SK-N-SH treated with all-trans-retinoic acid at 6 μM for 48 hours (cell line): ENCODE data around the gene CACNA1C.

Experiments
- ATAC-seq: fragments of 200-7000 bp; cut with Tn5 transposase; 3 replicates; pipeline ENCODE4 v1.9.1; 2020; ENCODE audit warnings: mild to moderate bottlenecking, moderate library complexity
- ARNTL ChIP-seq: fragments of 450-650 bp; formaldehyde crosslinking; IDR thresholded peaks from 2 replicates; pipeline ENCODE4 v1.5.0; 2020; ENCODE audit warnings: low read depth, mild to moderate bottlenecking, moderate library complexity, borderline replicate concordance
- BACH2 ChIP-seq: fragments of 250-450 bp; sonication (Bioruptor Pico); IDR thresholded peaks from 2 replicates; pipeline ENCODE4 v1.9.0; 2021; ENCODE audit warnings: mild to moderate bottlenecking, borderline replicate concordance
- CREB5 ChIP-seq: fragments of 250-450 bp; sonication (Bioruptor Pico); IDR thresholded peaks from 2 replicates; pipeline ENCODE4 v1.5.1; 2020; ENCODE audit warnings: low read depth, mild to moderate bottlenecking, moderate library complexity
- CSDC2 ChIP-seq: fragments of 250-450 bp; sonication (Bioruptor Pico); IDR thresholded peaks from 2 replicates; pipeline ENCODE4 v1.5.0; 2020; ENCODE audit warnings: mild to moderate bottlenecking, moderate library complexity
- CSRNP3 ChIP-seq: fragments of 250-450 bp; sonication (Bioruptor Pico); IDR thresholded peaks from 2 replicates; pipeline ENCODE4 v1.5.1; 2021; ENCODE audit warnings: mild to moderate bottlenecking, moderate library complexity
- ESRRG ChIP-seq: fragments of 250-450 bp; sonication (Bioruptor Pico); IDR thresholded peaks from 2 replicates; pipeline ENCODE4 v1.6.1; 2021; ENCODE audit warnings: mild to moderate bottlenecking
- GLIS3 ChIP-seq: fragments of 250-450 bp; sonication (Bioruptor Pico); IDR thresholded peaks from 2 replicates; pipeline ENCODE4 v1.5.0; 2020; ENCODE audit warnings: mild to moderate bottlenecking, moderate library complexity
- ISL1 ChIP-seq: fragments of 250-450 bp; sonication (Bioruptor Pico); IDR thresholded peaks from 2 replicates; pipeline ENCODE4 v2.1.2; 2022; ENCODE audit warnings: mild to moderate bottlenecking, moderate library complexity
- OSR1 ChIP-seq: fragments of 250-450 bp; sonication (Bioruptor Pico); IDR thresholded peaks from 2 replicates; pipeline ENCODE4 v1.8.0; 2022; ENCODE audit warnings: moderate library complexity, mild to moderate bottlenecking, inconsistent platforms
- PATZ1 ChIP-seq: fragments of 250-450 bp; sonication (Bioruptor Pico); IDR thresholded peaks from 2 replicates; pipeline ENCODE4 v1.8.0; 2020; ENCODE audit warnings: mild to moderate bottlenecking, moderate library complexity, borderline replicate concordance
- POU6F1 ChIP-seq: fragments of 250-450 bp; sonication (Bioruptor Pico); IDR thresholded peaks from 2 replicates; pipeline ENCODE4 v1.8.0; 2021; ENCODE audit warnings: low read depth, mild to moderate bottlenecking, moderate library complexity, borderline replicate concordance
- PPARA ChIP-seq: fragments of 250-450 bp; sonication (Bioruptor Pico); IDR thresholded peaks from 2 replicates; pipeline ENCODE4 v1.5.0; 2020; ENCODE audit warnings: mild to moderate bottlenecking, borderline replicate concordance
- RARB ChIP-seq: fragments of 250-450 bp; sonication (Bioruptor Pico); IDR thresholded peaks from 2 replicates; pipeline ENCODE4 v1.8.0; 2021; ENCODE audit warnings: mild to moderate bottlenecking, moderate library complexity
- SNAI2 ChIP-seq: fragments of 250-450 bp; sonication (Bioruptor Pico); IDR thresholded peaks from 2 replicates; pipeline ENCODE4 v1.5.0; 2020; ENCODE audit warnings: mild to moderate bottlenecking, moderate library complexity
- TCF4 ChIP-seq: fragments of 250-450 bp; sonication (Bioruptor Pico); IDR thresholded peaks from 2 replicates; pipeline ENCODE4 v1.8.0; 2021; ENCODE audit warnings: mild to moderate bottlenecking, moderate library complexity, borderline replicate concordance
- TOX ChIP-seq: fragments of 250-450 bp; sonication (Bioruptor Pico); IDR thresholded peaks from 2 replicates; pipeline ENCODE4 v1.8.0; 2021; ENCODE audit warnings: mild to moderate bottlenecking, moderate library complexity, borderline replicate concordance
- TSHZ2 ChIP-seq: fragments of 250-450 bp; sonication (Bioruptor Pico); IDR thresholded peaks from 2 replicates; pipeline ENCODE4 v1.5.0; 2020; ENCODE audit warnings: mild to moderate bottlenecking, moderate library complexity
- ZC3H10 ChIP-seq: fragments of 250-450 bp; sonication (Bioruptor Pico); IDR thresholded peaks from 2 replicates; pipeline ENCODE4 v1.5.1; 2021; ENCODE audit warnings: mild to moderate bottlenecking, moderate library complexity
- ZFP3 ChIP-seq: fragments of 250-450 bp; sonication (Bioruptor Pico); IDR thresholded peaks from 2 replicates; pipeline ENCODE4 v1.5.0; 2020; ENCODE audit warnings: mild to moderate bottlenecking, moderate library complexity
- ZFP30 ChIP-seq: fragments of 450-650 bp; formaldehyde crosslinking; IDR thresholded peaks from 2 replicates; pipeline ENCODE4 v1.5.0; 2022; ENCODE audit warnings: mild to moderate bottlenecking, moderate library complexity
- ZNF565 ChIP-seq: fragments of 450-650 bp; formaldehyde crosslinking; conservative IDR thresholded peaks from 2 replicates; pipeline ENCODE4 v1.5.0; 2020; ENCODE audit warnings: low read depth, mild to moderate bottlenecking, moderate library complexity
- ZNF70 ChIP-seq: fragments of 450-650 bp; formaldehyde crosslinking; IDR thresholded peaks from 2 replicates; pipeline ENCODE4 v1.5.0; 2020; ENCODE audit warnings: mild to moderate bottlenecking, moderate library complexity
- ZNF8 ChIP-seq: fragments of 450-650 bp; formaldehyde crosslinking; IDR thresholded peaks from 2 replicates; pipeline ENCODE4 v1.5.0; 2020; ENCODE audit warnings: mild to moderate bottlenecking, moderate library complexity

The CACNA1C gene

GRCh38 chr12:2138294-2138693, 85.5 kb downstream of the CACNA1C start:
- TF ChIP-seq ZNF70 (no peak), POU6F1 (no peak), ZNF8 (no peak), ZNF565 (CRISPR knock-in tag) (no peak), ZFP3 (CRISPR knock-in tag) (no peak), RARB (CRISPR knock-in tag) (no peak), TSHZ2 (CRISPR knock-in tag) (no peak), CREB5 (no peak), ZC3H10 (CRISPR knock-in tag) (no peak), ISL1 (CRISPR knock-in tag) (no peak), TOX (CRISPR knock-in tag) (no peak)
- no peak for ATAC-seq

- ATAC-seq: no peak
- no peak for TF ChIP-seq CSRNP3 (CRISPR knock-in tag)
- TF ChIP-seq SNAI2 (CRISPR knock-in tag): no peak
- TF ChIP-seq TOX (CRISPR knock-in tag): no peak
- no peak for TF ChIP-seq PATZ1
- TF ChIP-seq ZNF70: no peak
- no peak for TF ChIP-seq ZFP3 (CRISPR knock-in tag)
- TF ChIP-seq CSDC2 (CRISPR knock-in tag): no peak
- TF ChIP-seq BACH2: no peak
- no peak for TF ChIP-seq ESRRG (CRISPR knock-in tag)
- TF ChIP-seq ISL1 (CRISPR knock-in tag): no peak
Measured at GRCh38 chr12:2138871-2139308, 86.1 kb downstream of the CACNA1C start.

- TF ChIP-seq OSR1 (CRISPR knock-in tag): no peak
- no peak for TF ChIP-seq TCF4
- no peak for TF ChIP-seq ZFP30 (CRISPR knock-in tag)
- no peak for TF ChIP-seq ZNF8
- TF ChIP-seq ZNF70: no peak
- no peak for TF ChIP-seq SNAI2 (CRISPR knock-in tag)
- TF ChIP-seq CREB5: no peak
- TF ChIP-seq BACH2: no peak
- no peak for TF ChIP-seq ZNF565 (CRISPR knock-in tag)
- TF ChIP-seq POU6F1: no peak
- no peak for TF ChIP-seq PPARA (CRISPR knock-in tag)
- TF ChIP-seq GLIS3 (CRISPR knock-in tag): no peak
- TF ChIP-seq CSDC2 (CRISPR knock-in tag): no peak
- no peak for TF ChIP-seq TOX (CRISPR knock-in tag)
- TF ChIP-seq ZC3H10 (CRISPR knock-in tag): no peak
- no peak for TF ChIP-seq ARNTL (CRISPR knock-in tag)
- TF ChIP-seq ZFP3 (CRISPR knock-in tag): no peak
- TF ChIP-seq, all 23 proteins: peak for 0
- ATAC-seq: no peak
Measured at GRCh38 chr12:2139651-2140050, 86.9 kb downstream of the CACNA1C start.
